Neural cell (in vitro differentiated cells): ENCODE data around the gene STK40.

Experiments used
- EP300 ChIP-seq: fragments of 450-650 bp; conservative IDR thresholded peaks from 2 replicates; pipeline ENCODE4 v1.6.1; 2014; ENCODE audit warnings: antibody characterized with exemption, mild to moderate bottlenecking, moderate library complexity; ENCODE audit not compliant: poor library complexity, severe bottlenecking
- EZH2 ChIP-seq: fragments of 200-600, 300-800 bp; shearing (Covaris generic), sonication (generic); IDR thresholded peaks from 2 replicates; pipeline ENCODE4 v1.6.1; 2014; ENCODE audit warnings: antibody characterized with exemption, low read length, borderline replicate concordance, mild to moderate bottlenecking; ENCODE audit not compliant: insufficient read depth, poor library complexity, severe bottlenecking
- MXI1 ChIP-seq: fragments of 450-650 bp; conservative IDR thresholded peaks from 2 replicates; pipeline ENCODE4 v1.6.1; 2014; ENCODE audit warnings: antibody characterized with exemption, mild to moderate bottlenecking; ENCODE audit not compliant: poor library complexity, severe bottlenecking
- POLR2AphosphoS5 ChIP-seq: IDR thresholded peaks from 2 replicates; pipeline ENCODE4 v1.6.1; 2012
- RAD21 ChIP-seq: fragments of 450-650 bp; conservative IDR thresholded peaks from 2 replicates; pipeline ENCODE4 v1.6.1; 2014; ENCODE audit warnings: antibody characterized with exemption, mild to moderate bottlenecking, moderate library complexity
- TAF1 ChIP-seq: IDR thresholded peaks from 2 replicates; pipeline ENCODE4 v1.6.1; 2012; ENCODE audit warnings: low read depth
- TF ChIP-seq, protein P1 (sequence below): fragments of 450-650 bp; IDR thresholded peaks from 2 replicates; pipeline ENCODE4 v1.5.1; 2014; ENCODE audit warnings: antibody characterized with exemption, mild to moderate bottlenecking, moderate library complexity; ENCODE audit not compliant: poor library complexity, severe bottlenecking
- TF ChIP-seq, protein P2 (sequence below): IDR thresholded peaks from 2 replicates; pipeline ENCODE4 v1.6.1; 2012; ENCODE audit warnings: borderline replicate concordance

DNA sequence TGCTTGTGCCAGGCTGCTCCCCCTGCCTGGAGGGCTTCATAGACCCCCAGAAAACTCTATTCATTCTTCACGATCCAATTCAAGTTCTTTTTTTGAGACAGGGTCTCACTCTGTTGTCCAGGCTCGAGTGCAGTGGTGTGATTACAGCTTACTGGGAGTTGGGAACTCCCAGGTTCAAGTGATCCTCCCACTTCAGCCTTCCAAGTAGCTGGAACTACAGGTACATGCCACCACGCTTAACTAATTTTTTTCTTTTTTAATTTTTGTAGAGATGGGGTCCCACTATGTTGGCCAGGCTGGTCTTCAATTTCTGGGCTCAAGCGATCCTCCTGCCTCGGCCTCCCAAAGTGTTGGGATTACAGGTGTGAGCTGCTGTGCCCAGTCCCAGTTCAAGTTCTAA is 4.3 kb downstream of the STK40 start:
- TF ChIP-seq, protein P1, sequence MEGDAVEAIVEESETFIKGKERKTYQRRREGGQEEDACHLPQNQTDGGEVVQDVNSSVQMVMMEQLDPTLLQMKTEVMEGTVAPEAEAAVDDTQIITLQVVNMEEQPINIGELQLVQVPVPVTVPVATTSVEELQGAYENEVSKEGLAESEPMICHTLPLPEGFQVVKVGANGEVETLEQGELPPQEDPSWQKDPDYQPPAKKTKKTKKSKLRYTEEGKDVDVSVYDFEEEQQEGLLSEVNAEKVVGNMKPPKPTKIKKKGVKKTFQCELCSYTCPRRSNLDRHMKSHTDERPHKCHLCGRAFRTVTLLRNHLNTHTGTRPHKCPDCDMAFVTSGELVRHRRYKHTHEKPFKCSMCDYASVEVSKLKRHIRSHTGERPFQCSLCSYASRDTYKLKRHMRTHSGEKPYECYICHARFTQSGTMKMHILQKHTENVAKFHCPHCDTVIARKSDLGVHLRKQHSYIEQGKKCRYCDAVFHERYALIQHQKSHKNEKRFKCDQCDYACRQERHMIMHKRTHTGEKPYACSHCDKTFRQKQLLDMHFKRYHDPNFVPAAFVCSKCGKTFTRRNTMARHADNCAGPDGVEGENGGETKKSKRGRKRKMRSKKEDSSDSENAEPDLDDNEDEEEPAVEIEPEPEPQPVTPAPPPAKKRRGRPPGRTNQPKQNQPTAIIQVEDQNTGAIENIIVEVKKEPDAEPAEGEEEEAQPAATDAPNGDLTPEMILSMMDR, result no peak
- TF ChIP-seq EZH2, result no peak
- no peak for TF ChIP-seq EP300
- TF ChIP-seq MXI1, result no peak
- no peak for TF ChIP-seq POLR2AphosphoS5
- no peak for TF ChIP-seq TAF1
- TF ChIP-seq, protein P2, sequence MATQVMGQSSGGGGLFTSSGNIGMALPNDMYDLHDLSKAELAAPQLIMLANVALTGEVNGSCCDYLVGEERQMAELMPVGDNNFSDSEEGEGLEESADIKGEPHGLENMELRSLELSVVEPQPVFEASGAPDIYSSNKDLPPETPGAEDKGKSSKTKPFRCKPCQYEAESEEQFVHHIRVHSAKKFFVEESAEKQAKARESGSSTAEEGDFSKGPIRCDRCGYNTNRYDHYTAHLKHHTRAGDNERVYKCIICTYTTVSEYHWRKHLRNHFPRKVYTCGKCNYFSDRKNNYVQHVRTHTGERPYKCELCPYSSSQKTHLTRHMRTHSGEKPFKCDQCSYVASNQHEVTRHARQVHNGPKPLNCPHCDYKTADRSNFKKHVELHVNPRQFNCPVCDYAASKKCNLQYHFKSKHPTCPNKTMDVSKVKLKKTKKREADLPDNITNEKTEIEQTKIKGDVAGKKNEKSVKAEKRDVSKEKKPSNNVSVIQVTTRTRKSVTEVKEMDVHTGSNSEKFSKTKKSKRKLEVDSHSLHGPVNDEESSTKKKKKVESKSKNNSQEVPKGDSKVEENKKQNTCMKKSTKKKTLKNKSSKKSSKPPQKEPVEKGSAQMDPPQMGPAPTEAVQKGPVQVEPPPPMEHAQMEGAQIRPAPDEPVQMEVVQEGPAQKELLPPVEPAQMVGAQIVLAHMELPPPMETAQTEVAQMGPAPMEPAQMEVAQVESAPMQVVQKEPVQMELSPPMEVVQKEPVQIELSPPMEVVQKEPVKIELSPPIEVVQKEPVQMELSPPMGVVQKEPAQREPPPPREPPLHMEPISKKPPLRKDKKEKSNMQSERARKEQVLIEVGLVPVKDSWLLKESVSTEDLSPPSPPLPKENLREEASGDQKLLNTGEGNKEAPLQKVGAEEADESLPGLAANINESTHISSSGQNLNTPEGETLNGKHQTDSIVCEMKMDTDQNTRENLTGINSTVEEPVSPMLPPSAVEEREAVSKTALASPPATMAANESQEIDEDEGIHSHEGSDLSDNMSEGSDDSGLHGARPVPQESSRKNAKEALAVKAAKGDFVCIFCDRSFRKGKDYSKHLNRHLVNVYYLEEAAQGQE, result no peak
- no peak for TF ChIP-seq RAD21
